GM12865 (cell line): Measurements from ENCODE around the gene KISS1R.
A peak's percentile ranks its signal among the peaks of the same experiment; 100 is the strongest.

Experiments
- DNase-seq: peaks from one replicate; pipeline ENCODE4 v3.0.0; 2010; ENCODE audit warnings: low read depth
- H3K4me3 ChIP-seq: 2 replicates; pipeline ENCODE4 v1.5.1; 2011; ENCODE audit warnings: mild to moderate bottlenecking, low read depth, low read length, control low read depth
- TF ChIP-seq, protein P1 (sequence below): IDR thresholded peaks from 2 replicates; pipeline ENCODE4 v1.5.1; 2011; ENCODE audit warnings: low read length, control low read depth, low read depth, inconsistent platforms; ENCODE audit not compliant: insufficient read depth; ENCODE audit errors: missing control alignments

The KISS1R gene

GRCh38 chr19:884420-885211 lies 32.5 kb upstream of the KISS1R start:
- TF ChIP-seq, protein P1, sequence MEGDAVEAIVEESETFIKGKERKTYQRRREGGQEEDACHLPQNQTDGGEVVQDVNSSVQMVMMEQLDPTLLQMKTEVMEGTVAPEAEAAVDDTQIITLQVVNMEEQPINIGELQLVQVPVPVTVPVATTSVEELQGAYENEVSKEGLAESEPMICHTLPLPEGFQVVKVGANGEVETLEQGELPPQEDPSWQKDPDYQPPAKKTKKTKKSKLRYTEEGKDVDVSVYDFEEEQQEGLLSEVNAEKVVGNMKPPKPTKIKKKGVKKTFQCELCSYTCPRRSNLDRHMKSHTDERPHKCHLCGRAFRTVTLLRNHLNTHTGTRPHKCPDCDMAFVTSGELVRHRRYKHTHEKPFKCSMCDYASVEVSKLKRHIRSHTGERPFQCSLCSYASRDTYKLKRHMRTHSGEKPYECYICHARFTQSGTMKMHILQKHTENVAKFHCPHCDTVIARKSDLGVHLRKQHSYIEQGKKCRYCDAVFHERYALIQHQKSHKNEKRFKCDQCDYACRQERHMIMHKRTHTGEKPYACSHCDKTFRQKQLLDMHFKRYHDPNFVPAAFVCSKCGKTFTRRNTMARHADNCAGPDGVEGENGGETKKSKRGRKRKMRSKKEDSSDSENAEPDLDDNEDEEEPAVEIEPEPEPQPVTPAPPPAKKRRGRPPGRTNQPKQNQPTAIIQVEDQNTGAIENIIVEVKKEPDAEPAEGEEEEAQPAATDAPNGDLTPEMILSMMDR = no peak
- H3K4me3 ChIP-seq = no peak overlapping the region
- DNase-seq = no peak

GRCh38 chr19:885536-886224 lies 31.5 kb upstream of the KISS1R start:
- TF ChIP-seq, protein P1 = no peak

DNA sequence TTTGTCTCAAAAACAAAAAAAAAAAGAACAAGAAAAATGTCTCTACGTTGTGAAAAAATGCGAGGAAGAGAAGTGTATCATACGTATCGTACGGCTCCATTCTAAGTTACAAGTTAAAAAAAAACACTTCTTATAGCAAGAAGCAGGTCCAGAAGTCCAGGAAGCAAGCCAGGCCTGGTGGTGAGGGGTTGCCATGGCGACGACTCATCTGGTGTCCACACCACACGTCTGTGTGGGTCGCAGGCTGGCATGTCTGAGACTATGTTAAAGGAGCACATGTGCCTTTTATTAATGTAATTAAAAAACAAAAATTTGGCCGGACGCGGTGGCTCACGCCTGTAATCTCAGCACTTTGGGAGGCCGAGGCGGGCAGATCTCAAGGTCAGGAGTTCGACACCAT lies 30.1 kb upstream of the KISS1R start:
- TF ChIP-seq, protein P1 = no peak
- DNase-seq = no peak
- no peak overlapping the region for H3K4me3 ChIP-seq

More at GRCh38 chr19:885536-886224, 31.5 kb upstream of the KISS1R start:
- no peak for DNase-seq
- no peak overlapping the region for H3K4me3 ChIP-seq

GRCh38 chr19:887599-887998 lies 29.5 kb upstream of the KISS1R start:
- DNase-seq = no peak

DNA sequence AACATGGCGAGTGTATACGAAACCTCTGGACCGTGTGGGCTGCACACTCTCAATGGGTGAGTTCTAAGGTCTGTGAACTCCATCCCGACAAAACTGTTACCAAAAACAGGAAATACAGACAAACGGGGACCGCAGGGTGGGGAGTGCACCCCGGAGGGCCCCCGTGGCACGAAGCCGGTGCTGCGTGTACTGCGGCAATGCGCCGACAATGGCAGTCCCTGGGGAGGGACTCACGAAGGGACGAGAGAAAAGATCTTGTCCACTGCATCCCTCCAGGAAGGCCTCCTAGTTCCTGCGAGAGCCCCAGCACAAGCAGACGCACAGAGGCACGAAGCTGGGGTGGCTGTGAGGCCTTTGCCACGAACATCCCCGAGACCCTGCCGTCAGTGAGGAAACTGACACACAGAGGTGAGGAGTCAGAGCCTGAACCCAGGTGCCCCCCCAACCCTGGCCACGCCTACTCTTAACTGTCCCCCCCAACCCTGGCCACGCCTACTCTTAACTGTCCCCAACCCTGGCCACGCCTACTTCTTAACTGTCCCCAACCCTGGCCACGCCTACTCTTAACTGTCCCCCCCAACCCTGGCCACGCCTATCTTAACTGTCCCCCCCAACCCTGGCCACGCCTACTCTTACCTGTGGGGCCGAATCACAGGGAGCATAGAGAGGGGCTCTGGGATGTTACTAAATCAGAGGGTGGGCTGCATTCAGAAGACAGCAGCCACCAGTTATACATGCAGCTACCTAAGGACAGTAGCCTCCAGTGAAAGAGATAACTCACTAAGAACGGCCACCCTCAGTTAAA lies 28.4 kb upstream of the KISS1R start:
- TF ChIP-seq, protein P1 = no peak
- DNase-seq = peak; percentile 54
- no peak overlapping the region for H3K4me3 ChIP-seq

More at GRCh38 chr19:887599-887998, 29.5 kb upstream of the KISS1R start:
- TF ChIP-seq, protein P1 = no peak
- H3K4me3 ChIP-seq = no peak overlapping the region

GRCh38 chr19:889662-890295 lies 27.4 kb upstream of the KISS1R start:
- no peak for DNase-seq
- TF ChIP-seq, protein P1 = no peak
- no peak overlapping the region for H3K4me3 ChIP-seq
